ENCODE data around the gene TRNT1.

Gene TRNT1

DNA sequence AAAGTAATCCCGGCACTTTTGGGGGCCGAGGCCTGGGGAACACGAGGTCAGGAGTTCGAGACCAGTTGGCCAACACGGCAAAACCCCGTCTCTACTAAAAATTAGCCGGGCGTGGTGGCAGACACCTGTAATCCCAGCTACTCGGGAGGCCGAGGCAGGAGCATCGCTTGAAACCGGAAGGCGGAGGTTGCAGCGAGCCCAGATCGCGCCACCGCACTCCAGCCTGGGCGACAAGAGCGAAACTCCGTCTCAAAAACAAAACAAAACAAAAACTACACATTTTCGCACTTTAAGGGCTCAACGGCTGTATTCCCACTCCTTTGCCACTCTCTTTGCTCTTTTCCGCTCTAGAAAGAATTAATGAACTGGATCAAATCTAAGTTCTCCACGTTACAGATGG is 763 bp upstream of the TRNT1 start:
- DNase-seq (ENCODE audit: extremely low spot score): no peak
- TF ChIP-seq, protein P1, sequence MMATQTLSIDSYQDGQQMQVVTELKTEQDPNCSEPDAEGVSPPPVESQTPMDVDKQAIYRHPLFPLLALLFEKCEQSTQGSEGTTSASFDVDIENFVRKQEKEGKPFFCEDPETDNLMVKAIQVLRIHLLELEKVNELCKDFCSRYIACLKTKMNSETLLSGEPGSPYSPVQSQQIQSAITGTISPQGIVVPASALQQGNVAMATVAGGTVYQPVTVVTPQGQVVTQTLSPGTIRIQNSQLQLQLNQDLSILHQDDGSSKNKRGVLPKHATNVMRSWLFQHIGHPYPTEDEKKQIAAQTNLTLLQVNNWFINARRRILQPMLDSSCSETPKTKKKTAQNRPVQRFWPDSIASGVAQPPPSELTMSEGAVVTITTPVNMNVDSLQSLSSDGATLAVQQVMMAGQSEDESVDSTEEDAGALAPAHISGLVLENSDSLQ (IDR thresholded peaks at IDR 0.05): no peak
- TF ChIP-seq ARNT (IDR thresholded peaks at IDR 0.05): no peak
- TF ChIP-seq FOXM1 (IDR thresholded peaks at IDR 0.05; ENCODE audit: borderline replicate concordance): no peak
- POLR2A ChIA-PET: no interaction called here
- CTCF ChIA-PET: no interaction called here

DNA sequence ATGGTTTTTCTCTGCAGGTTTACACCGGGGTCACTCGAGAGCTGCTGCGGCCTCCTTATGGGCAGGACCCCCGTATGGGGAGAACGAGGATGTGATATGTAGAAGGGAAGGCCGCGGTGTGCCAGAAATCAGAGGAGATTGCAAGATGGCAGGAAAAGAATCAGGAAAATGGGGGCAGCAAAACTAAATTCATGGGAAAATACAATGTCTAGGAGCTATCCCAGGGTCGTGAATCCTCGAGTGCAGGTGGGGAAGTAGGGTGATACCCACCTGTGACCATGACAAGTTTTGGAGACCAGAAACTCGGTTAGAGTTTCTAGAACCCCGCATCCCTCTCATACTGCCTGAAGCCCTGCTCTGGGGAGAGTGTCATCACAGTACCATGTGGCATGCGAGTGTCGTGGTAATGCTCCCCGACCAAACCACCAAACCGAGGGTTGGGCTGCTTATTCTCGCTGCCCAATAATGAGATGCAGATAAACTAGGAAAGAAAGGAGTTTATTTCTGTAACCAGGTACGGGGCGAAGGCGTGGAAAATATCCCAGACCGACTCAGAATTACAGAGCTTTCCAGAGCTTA is 781 bp downstream of the TRNT1 start:
- ChIA-PET CTCF (no interaction called here), POLR2A (no interaction called here)
- TF ChIP-seq L3MBTL2 (conservative IDR thresholded peaks at IDR 0.05): peak; percentile 24
- TF ChIP-seq SP1 (IDR thresholded peaks at IDR 0.05): no peak
- no peak for TF ChIP-seq FOXA1 (IDR thresholded peaks at IDR 0.05)
- no peak for TF ChIP-seq BHLHE40 (IDR thresholded peaks at IDR 0.05; ENCODE audit: borderline replicate concordance)
- no peak for DNase-seq (ENCODE audit: extremely low spot score)

- DNase-seq (ENCODE audit: extremely low spot score): no peak
- ChIA-PET CTCF (interaction anchor here (0.6 kb wide), 1 partner anchor 1612 kb away, joined by 3 read pairs; no protein-coding TSS in a partner anchor), POLR2A (no interaction called here)
- TF ChIP-seq ELF4 (IDR thresholded peaks at IDR 0.05) (no peak), FOXA1 (IDR thresholded peaks at IDR 0.05) (no peak), NFRKB (IDR thresholded peaks at IDR 0.05) (no peak), HDGF (IDR thresholded peaks at IDR 0.05; ENCODE audit: borderline replicate concordance) (no peak), L3MBTL2 (conservative IDR thresholded peaks at IDR 0.05) (no peak), LEF1 (IDR thresholded peaks at IDR 0.05; ENCODE audit: borderline replicate concordance) (no peak), TARDBP (IDR thresholded peaks at IDR 0.05) (no peak), FOXM1 (IDR thresholded peaks at IDR 0.05; ENCODE audit: borderline replicate concordance) (no peak), SP1 (IDR thresholded peaks at IDR 0.05) (no peak), CTBP1 (IDR thresholded peaks at IDR 0.05; ENCODE audit: borderline replicate concordance) (no peak), ZNF384 (IDR thresholded peaks at IDR 0.05) (no peak), SUZ12 (IDR thresholded peaks at IDR 0.05) (no peak), FOXK2 (IDR thresholded peaks at IDR 0.05) (no peak), BHLHE40 (IDR thresholded peaks at IDR 0.05; ENCODE audit: borderline replicate concordance) (no peak), ARNT (IDR thresholded peaks at IDR 0.05) (no peak)
- TF ChIP-seq, protein P1 (IDR thresholded peaks at IDR 0.05): no peak
Observed at GRCh38 chr3:3129579-3129978, 2.8 kb downstream of the TRNT1 start.

DNA sequence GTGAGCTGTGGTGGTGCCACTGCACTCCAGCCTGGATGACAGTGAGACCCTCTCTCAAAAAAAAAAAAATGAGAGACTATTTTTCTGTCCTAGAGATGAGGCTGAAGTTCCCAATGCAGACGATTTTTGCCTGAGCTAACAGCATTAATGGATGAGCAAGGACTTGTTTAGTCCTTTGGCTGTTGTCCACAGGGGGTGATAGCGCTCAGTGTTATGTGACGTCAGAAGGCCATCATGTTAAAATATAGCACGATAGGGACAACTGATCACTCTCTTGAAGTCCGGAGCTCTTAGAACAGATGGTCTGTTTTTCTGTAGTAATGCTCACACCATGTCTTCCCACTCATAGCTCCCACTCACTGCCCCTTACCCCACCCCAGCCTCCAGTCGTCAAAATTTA is 6.8 kb downstream of the TRNT1 start:
- TF ChIP-seq TARDBP (IDR thresholded peaks at IDR 0.05) (no peak), ZNF384 (IDR thresholded peaks at IDR 0.05) (no peak), BHLHE40 (IDR thresholded peaks at IDR 0.05; ENCODE audit: borderline replicate concordance) (no peak), FOXK2 (IDR thresholded peaks at IDR 0.05) (no peak), L3MBTL2 (conservative IDR thresholded peaks at IDR 0.05) (no peak), SUZ12 (IDR thresholded peaks at IDR 0.05) (no peak)
- TF ChIP-seq, protein P1 (IDR thresholded peaks at IDR 0.05): no peak
- ChIA-PET POLR2A (no interaction called here), CTCF (no interaction called here)
- no peak for DNase-seq (ENCODE audit: extremely low spot score)

- TF ChIP-seq, protein P1 (IDR thresholded peaks at IDR 0.05): no peak
- no peak for TF ChIP-seq BHLHE40 (IDR thresholded peaks at IDR 0.05; ENCODE audit: borderline replicate concordance)
- ChIA-PET POLR2A (no interaction called here), CTCF (no interaction called here)
- DNase-seq (ENCODE audit: extremely low spot score): no peak
Observed at GRCh38 chr3:3134750-3135448, 8.2 kb downstream of the TRNT1 start.

DNA sequence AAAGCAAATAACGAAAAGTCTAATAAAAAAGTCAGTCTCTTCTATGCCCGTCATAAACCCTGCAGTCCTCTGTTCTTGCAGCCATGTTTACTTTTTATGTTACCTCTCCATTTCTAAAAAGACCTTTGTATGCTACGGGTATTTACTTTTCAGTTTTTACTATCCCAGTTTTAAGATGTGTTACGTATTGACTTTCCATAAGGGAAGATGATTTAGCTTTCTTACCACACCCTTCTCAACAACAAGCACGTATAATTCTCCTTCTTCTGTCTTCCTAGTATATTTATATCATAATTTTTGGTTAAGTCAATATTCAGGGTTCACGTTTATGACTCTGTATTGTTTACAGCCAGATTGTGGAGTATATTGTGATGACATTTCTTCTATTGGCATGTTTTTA is 10.8 kb downstream of the TRNT1 start:
- TF ChIP-seq FOXM1 (IDR thresholded peaks at IDR 0.05; ENCODE audit: borderline replicate concordance) (no peak), LEF1 (IDR thresholded peaks at IDR 0.05; ENCODE audit: borderline replicate concordance) (no peak), L3MBTL2 (conservative IDR thresholded peaks at IDR 0.05) (no peak), BHLHE40 (IDR thresholded peaks at IDR 0.05; ENCODE audit: borderline replicate concordance) (no peak)
- ChIA-PET POLR2A (no interaction called here), CTCF (no interaction called here)
- no peak for DNase-seq (ENCODE audit: extremely low spot score)

GRCh38 chr3:3141939-3142338 is 15.2 kb downstream of the TRNT1 start:
- no peak for DNase-seq (ENCODE audit: extremely low spot score)
- TF ChIP-seq SP1 (IDR thresholded peaks at IDR 0.05): no peak
- CTCF ChIA-PET: no interaction called here

More at GRCh38 chr3:3141939-3142338, 15.2 kb downstream of the TRNT1 start:
- POLR2A ChIA-PET: no interaction called here

Measured in HEK293T (cell line).